SK-N-SH (cell line): ENCODE data around the gene BPIFA3. TPM values are rescaled to one million over a fixed set of nuclear protein-coding genes. Genes with fewer than 3 reads are reported as not detected.

Experiments used
- polyA plus RNA-seq, 3 experiments: library from polyadenylated mRNA; depleted of rRNA; stranded (reverse); fragments of >200 nt; gene quantifications; 2 replicates each; pipeline ENCODE4 v1.2.3, GENCODE V29; 2012

BPIFA3 gene
- polyA plus RNA-seq, 1 of the 3 experiments (the other 2 are of a cell fraction), result not detected

Other genes starting within 250 kb of the BPIFA3 start
- not detected in 2 replicates for gene SUN5, start 212.9 kb upstream of the BPIFA3 start, polyA plus RNA-seq (2012; rRNA removed)
- not detected in 2 replicates for gene BPIFB2, start 209.6 kb upstream of the BPIFA3 start, polyA plus RNA-seq (2012; rRNA removed)
- not detected in 2 replicates for gene BPIFB6, start 185.7 kb upstream of the BPIFA3 start, polyA plus RNA-seq (2012; rRNA removed)
- gene BPIFB3, start 163.4 kb upstream of the BPIFA3 start, polyA plus RNA-seq (2012; rRNA removed), result not detected in 2 replicates
- gene BPIFB4, start 137.7 kb upstream of the BPIFA3 start, polyA plus RNA-seq (2012; rRNA removed), result not detected in 2 replicates
- gene BPIFA2, start 49.2 kb upstream of the BPIFA3 start, polyA plus RNA-seq (2012; rRNA removed), result not detected in 2 replicates
- gene BPIFA1, start 18.6 kb downstream of the BPIFA3 start, polyA plus RNA-seq (2012; rRNA removed), result not detected in 2 replicates
- not detected in 2 replicates for gene BPIFB1, start 65.9 kb downstream of the BPIFA3 start, polyA plus RNA-seq (2012; rRNA removed)
- 30.5 and 33.2 TPM in 2 replicates for gene CDK5RAP1, start 184.2 kb downstream of the BPIFA3 start, polyA plus RNA-seq (2012; rRNA removed)
- 11.2 TPM in 2 replicates for gene SNTA1, start 226.4 kb downstream of the BPIFA3 start, polyA plus RNA-seq (2012; rRNA removed)